Muscle layer of colon (tissue), 2 donors: ENCODE measurements around the gene CTU1.

Experiments used
- H3K27ac ChIP-seq: one replicate; pipeline ENCODE4 v1.7.0; 2013; ENCODE audit warnings: low read depth, mild to moderate bottlenecking, low read length, moderate library complexity
- H3K27me3 ChIP-seq, 2 donors: one replicate each; pipeline ENCODE4 v1.7.0; 2013; ENCODE audit warnings: low read length in 2 of 2, mild to moderate bottlenecking in 2 of 2; ENCODE audit not compliant: insufficient read depth in 2 of 2, control insufficient read depth in 1 of 2
- H3K36me3 ChIP-seq: one replicate; pipeline ENCODE4 v1.7.0; 2013; ENCODE audit warnings: mild to moderate bottlenecking, low read length; ENCODE audit not compliant: insufficient read depth
- H3K4me1 ChIP-seq: one replicate; pipeline ENCODE4 v1.7.0; 2013; ENCODE audit warnings: mild to moderate bottlenecking, low read length; ENCODE audit not compliant: insufficient read depth
- H3K4me3 ChIP-seq, 2 donors: one replicate each; pipeline ENCODE4 v1.7.0; 2013; ENCODE audit warnings: low read length in 2 of 2, low read depth in 1 of 2, mild to moderate bottlenecking in 1 of 2, moderate library complexity in 1 of 2
- H3K9ac ChIP-seq: one replicate; pipeline ENCODE4 v1.7.0; 2013; ENCODE audit warnings: low read length
- H3K9me3 ChIP-seq: one replicate; pipeline ENCODE4 v1.7.0; 2013; ENCODE audit warnings: mild to moderate bottlenecking, low read length
- donor health status: abdominal sarcoma.
- donor health status: Adenocarcinoma of cecum.

The CTU1 gene

DNA sequence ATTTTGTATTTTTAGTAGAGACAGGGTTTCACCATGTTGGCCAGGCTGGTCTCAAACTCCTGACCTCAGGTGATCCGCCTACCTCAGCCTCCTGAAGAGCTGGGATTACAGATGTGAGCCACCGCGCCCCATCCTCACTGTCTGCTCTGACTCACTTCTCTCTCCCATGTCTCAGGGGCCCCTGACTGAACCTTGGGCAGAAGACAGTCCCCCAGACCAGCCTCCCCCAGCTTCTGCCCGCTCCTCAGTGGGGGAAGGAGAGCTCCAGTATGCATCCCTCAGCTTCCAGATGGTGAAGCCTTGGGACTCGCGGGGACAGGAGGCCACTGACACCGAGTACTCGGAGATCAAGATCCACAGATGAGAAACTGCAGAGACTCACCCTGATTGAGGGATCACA is 21.5 kb upstream of the CTU1 start:
- peaks cover 0 to 4% of the 10 kb centered on the region in 2 donors for H3K27me3 ChIP-seq
- no peaks in the 10 kb centered on the region for H3K36me3 ChIP-seq
- no peak overlapping the region for H3K9ac ChIP-seq
- H3K9me3 ChIP-seq, result no peaks in the 10 kb centered on the region
- no peak overlapping the region for H3K4me3 ChIP-seq
- no peak overlapping the region for H3K27ac ChIP-seq
- no peaks in the 10 kb centered on the region for H3K4me1 ChIP-seq

DNA sequence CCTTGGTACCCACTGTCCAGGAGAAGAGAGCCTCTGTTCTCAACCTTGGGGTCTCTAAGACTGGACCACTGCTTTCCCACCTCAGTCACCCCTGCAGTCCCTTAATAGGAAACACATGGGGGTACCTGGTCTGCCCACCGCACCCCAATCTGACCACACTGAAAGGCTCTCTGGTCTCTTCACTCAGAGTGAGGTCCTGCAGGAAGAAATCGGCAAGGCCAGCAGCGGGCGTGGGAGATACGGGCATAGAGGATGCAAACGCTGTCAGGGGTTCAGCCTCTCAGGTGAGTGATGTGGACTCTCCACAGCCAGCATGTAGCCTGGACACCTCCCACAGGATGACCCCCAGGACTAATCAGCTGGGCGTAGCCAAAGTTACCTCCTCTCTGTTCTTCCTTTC is 20.0 kb upstream of the CTU1 start:
- no peaks in the 10 kb centered on the region for H3K9me3 ChIP-seq
- H3K4me1 ChIP-seq, result no peaks in the 10 kb centered on the region
- no peak overlapping the region for H3K9ac ChIP-seq
- no peak overlapping the region for H3K27ac ChIP-seq
- H3K27me3 ChIP-seq, result peaks cover 0 to 9% of the 10 kb centered on the region in 2 donors
- H3K36me3 ChIP-seq, result no peaks in the 10 kb centered on the region
- no peak overlapping the region for H3K4me3 ChIP-seq

DNA sequence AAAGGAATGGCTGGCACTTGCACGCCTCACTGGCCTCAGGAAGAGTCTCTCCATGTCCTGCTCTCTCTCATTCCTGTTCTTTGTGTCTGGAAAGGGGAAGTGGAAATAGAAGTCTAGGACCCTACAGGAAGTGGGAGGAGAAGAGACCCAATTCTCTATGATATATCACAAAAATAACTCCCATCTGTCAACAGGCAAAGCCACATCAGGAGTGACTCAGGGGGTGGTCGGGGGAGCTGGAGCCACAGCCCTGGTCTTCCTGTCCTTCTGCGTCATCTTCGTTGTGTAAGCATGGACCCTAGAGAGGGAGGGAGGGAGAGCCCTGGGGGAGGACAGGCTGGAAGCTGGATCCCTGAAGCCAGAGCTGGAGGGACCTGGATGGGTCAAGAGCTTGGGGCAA is 19.5 kb upstream of the CTU1 start:
- Histone ChIP-seq H3K4me3 (no peak overlapping the region), H3K4me1 (no peaks in the 10 kb centered on the region), H3K27me3 (peaks cover 0 to 9% of the 10 kb centered on the region in 2 donors), H3K27ac (no peak overlapping the region), H3K9me3 (no peaks in the 10 kb centered on the region), H3K9ac (no peak overlapping the region), H3K36me3 (no peaks in the 10 kb centered on the region)

DNA sequence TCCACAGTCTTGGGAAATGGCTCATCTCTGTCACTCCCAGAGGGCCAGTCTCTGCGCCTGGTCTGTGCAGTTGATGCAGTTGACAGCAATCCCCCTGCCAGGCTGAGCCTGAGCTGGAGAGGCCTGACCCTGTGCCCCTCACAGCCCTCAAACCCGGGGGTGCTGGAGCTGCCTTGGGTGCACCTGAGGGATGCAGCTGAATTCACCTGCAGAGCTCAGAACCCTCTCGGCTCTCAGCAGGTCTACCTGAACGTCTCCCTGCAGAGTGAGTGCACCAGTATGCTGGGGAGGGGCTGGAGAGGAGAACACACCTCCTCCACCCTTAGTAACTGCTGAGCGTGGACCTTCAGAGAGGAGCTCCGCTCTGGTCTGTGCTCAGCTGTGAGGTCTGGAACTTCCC is 18.8 kb upstream of the CTU1 start:
- no peaks in the 10 kb centered on the region for H3K36me3 ChIP-seq
- H3K27me3 ChIP-seq, result peaks cover 0 to 9% of the 10 kb centered on the region in 2 donors
- no peak overlapping the region for H3K9ac ChIP-seq
- no peaks in the 10 kb centered on the region for H3K4me1 ChIP-seq
- no peak overlapping the region for H3K4me3 ChIP-seq
- H3K27ac ChIP-seq, result no peak overlapping the region
- H3K9me3 ChIP-seq, result no peaks in the 10 kb centered on the region

DNA sequence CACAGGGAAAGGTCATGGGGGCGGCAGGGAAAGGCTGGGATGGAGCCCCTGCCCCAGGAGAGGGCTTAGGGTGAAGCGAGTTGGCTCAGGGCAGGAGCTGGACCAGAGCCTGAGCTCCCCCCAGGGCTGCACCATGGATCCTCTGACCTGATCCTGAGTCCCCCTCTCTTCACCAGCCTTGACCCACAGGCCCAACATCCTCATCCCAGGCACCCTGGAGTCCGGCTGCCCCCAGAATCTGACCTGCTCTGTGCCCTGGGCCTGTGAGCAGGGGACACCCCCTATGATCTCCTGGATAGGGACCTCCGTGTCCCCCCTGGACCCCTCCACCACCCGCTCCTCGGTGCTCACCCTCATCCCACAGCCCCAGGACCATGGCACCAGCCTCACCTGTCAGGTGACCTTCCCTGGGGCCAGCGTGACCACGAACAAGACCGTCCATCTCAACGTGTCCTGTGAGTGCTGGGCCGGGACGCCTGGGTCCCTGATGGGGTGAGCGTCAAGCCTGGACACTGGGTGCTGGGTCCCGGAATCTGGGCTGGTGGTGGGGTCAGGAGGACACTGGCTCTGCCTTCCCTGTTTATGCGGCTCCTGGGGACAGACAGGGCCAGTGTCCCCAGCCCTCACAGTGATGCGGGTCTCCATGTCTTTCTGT is 17.3 kb upstream of the CTU1 start:
- no peaks in the 10 kb centered on the region for H3K9me3 ChIP-seq
- H3K4me1 ChIP-seq, result no peaks in the 10 kb centered on the region
- H3K9ac ChIP-seq, result no peak overlapping the region
- no peak overlapping the region for H3K27ac ChIP-seq
- no peak overlapping the region for H3K4me3 ChIP-seq
- H3K36me3 ChIP-seq, result no peaks in the 10 kb centered on the region
- peaks cover 0 to 9% of the 10 kb centered on the region in 2 donors for H3K27me3 ChIP-seq

DNA sequence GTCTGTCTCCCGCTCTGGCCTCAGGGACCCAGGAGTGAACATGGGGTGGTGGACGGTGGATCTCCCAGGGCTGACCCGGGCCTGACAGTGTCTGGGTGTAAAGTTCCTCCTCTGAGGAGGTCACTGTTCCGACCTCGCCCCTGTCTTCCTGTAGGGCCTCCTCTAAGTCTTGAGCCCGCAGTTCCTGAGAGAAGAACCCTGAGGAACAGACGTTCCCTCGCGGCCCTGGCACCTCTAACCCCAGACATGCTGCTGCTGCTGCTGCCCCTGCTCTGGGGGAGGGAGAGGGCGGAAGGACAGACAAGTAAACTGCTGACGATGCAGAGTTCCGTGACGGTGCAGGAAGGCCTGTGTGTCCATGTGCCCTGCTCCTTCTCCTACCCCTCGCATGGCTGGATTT is 16.5 kb upstream of the CTU1 start, which contains the start of gene SIGLEC9:
TSS of gene SIGLEC9 (plus strand) at position 178 of the 400 bp plus-strand sequence. CDS start at position 247, 69 bp downstream.
- no peak within 1 kb of the TSS for H3K4me3 ChIP-seq
- no peaks in the 10 kb centered on the region for H3K36me3 ChIP-seq
- H3K9ac ChIP-seq, result no peak within 1 kb of the TSS
- H3K4me1 ChIP-seq, result no peaks in the 10 kb centered on the region
- no peaks in the 10 kb centered on the region for H3K9me3 ChIP-seq
- no peak within 1 kb of the TSS for H3K27ac ChIP-seq
- H3K27me3 ChIP-seq, result peaks cover 0 to 9% of the 10 kb centered on the region in 2 donors

DNA sequence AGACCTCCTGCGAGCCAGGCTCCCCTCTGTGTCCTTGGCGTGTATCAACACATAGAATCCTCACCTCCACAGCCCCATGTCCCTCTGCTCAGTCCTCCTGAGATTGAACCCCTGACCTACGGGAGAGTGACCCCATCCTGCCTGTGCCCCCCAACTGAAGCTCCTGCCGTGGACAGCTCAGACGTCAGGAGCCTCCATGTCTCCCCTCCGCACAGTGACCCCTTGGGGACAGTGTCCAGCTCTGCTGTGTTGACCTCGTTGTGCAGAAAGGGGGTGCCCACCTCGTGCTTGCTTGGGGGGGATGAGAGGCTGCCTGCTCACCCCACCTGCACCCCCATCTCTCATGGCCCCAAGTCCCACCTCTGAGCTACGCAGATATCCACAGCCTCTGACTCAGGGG is 16.0 kb upstream of the CTU1 start:
- H3K9me3 ChIP-seq, result no peaks in the 10 kb centered on the region
- no peak overlapping the region for H3K9ac ChIP-seq
- H3K27ac ChIP-seq, result no peak overlapping the region
- peaks cover 0 to 9% of the 10 kb centered on the region in 2 donors for H3K27me3 ChIP-seq
- H3K4me1 ChIP-seq, result no peaks in the 10 kb centered on the region
- H3K4me3 ChIP-seq, result no peak overlapping the region
- H3K36me3 ChIP-seq, result no peaks in the 10 kb centered on the region

DNA sequence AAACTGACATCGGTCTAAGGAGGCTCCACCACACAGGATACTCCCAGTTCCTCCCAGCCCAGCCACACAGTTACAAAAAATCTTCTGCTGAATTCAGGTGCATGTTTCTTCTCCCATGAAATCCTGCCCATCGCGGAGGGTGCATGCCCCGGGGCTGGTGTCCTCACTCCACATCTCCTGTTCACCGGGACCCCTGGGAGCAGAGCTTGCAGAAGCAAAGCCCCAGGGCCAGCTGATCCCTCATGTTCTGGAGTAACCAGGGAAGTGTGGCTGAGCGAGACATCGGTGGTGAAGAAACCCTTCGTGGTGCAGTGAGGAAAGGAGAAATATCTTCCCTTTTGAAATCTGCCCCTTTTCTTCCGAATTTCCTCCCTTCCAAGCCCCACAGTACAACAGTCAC is 15.6 kb upstream of the CTU1 start:
- peaks cover 0 to 9% of the 10 kb centered on the region in 2 donors for H3K27me3 ChIP-seq
- no peak overlapping the region for H3K4me3 ChIP-seq
- H3K4me1 ChIP-seq, result no peaks in the 10 kb centered on the region
- H3K9ac ChIP-seq, result no peak overlapping the region
- no peaks in the 10 kb centered on the region for H3K9me3 ChIP-seq
- H3K27ac ChIP-seq, result no peak overlapping the region
- no peaks in the 10 kb centered on the region for H3K36me3 ChIP-seq

DNA sequence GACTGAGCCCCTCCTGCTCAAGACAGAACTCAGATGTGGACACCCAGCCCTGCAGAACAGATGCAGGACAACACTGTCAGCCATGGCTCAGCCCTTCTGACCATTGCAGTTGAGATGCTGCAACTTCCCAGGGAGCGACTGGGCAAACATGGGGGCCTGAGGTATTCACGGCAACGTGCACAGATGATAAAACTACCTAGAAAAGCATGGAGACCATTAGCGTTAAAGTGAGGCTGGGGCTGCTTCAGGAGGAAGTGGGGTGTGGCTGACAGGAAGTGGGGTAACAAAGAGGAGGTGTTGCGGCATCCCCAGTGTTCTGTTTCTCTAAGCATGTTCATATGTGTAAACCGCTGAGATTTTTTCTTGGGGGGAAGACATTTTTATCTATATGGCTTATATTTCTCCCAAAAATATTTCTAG is 15.2 kb upstream of the CTU1 start:
- Histone ChIP-seq H3K4me1 (no peaks in the 10 kb centered on the region), H3K27me3 (peaks cover 0 to 9% of the 10 kb centered on the region in 2 donors), H3K36me3 (no peaks in the 10 kb centered on the region), H3K9ac (no peak overlapping the region), H3K4me3 (no peak overlapping the region), H3K27ac (no peak overlapping the region), H3K9me3 (no peaks in the 10 kb centered on the region)

DNA sequence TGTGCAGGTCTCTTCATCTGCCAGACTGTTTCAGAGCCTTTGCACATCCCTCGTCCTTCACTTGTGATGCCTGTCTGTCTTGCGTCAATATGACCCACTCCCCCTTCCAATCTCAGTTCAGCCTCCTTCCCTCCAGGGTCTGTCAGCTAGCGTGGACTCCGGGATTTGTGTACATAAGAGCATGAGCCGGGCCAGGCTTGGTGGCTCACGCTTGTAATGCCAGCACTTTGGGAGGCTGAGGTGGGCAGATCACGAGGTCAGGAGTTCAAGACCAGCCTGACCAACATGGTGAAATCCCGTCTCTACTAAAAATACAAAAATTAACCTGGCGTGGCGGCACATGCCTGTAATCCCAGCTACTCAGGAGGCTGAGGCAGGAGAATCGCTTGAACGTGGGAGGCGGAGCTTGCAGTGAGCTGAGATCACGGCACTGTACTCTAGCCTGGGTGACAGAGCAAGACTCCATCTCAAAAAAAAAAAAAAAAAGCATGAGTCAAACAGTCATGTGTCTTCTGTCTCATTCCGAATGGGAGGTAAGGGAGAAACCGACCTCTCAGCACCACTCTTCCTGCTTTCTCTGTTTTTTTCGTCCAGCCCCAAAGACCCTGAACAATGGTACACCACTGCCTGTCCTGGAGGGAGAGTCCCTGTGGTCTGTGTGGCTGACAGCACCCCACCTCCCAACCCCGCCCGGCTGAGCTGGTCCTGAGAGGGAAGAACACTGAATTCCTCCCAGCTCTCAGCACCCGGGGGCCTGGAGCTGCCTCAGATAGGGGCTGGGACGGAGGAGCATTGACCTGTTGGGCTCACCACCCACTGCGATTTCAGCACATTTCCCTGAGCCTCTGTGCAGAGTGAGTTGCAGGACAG is 14.1 kb upstream of the CTU1 start:
- no peaks in the 10 kb centered on the region for H3K4me1 ChIP-seq
- no peaks in the 10 kb centered on the region for H3K36me3 ChIP-seq
- no peak overlapping the region for H3K9ac ChIP-seq
- H3K27ac ChIP-seq, result no peak overlapping the region
- H3K4me3 ChIP-seq, result no peak overlapping the region
- H3K27me3 ChIP-seq, result peaks cover 0 to 9% of the 10 kb centered on the region in 2 donors
- H3K9me3 ChIP-seq, result no peaks in the 10 kb centered on the region

DNA sequence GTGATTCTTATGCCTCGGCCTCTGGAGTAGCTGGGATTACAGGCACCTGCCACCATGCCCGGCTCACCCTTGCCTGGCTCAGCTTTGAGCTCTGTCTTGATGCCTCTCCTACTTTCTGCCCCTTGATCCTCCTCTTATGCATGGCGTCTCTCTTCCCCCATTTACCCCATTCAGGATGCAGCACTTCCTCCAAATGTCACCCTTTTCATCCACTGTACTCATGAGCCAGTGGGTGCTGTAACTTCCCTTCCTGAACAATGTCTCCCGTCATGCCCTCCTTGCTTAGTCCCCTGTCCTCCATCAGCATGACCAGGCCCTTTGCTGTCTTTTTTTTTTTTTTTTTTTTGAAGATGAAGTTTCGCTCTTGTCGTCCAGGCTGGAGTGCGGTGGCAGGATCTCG is 13.0 kb upstream of the CTU1 start:
- Histone ChIP-seq H3K27me3 (peaks cover 0 to 5% of the 10 kb centered on the region in 2 donors), H3K9me3 (no peaks in the 10 kb centered on the region), H3K27ac (no peak overlapping the region), H3K4me1 (no peaks in the 10 kb centered on the region), H3K9ac (no peak overlapping the region), H3K4me3 (no peak overlapping the region), H3K36me3 (no peaks in the 10 kb centered on the region)
